HUES64 (cell line): ENCODE measurements around the gene ZFYVE16.
"Not testable (repeated sequence)": the region's sequence is repeated elsewhere in the genome, so short reads cannot be mapped to it uniquely, and the experiment has no call there.

Experiments
- H3K27ac ChIP-seq: 2 replicates; pipeline ENCODE4 v1.7.0; 2013; ENCODE audit warnings: low read depth, low read length, inconsistent platforms
- H3K27me3 ChIP-seq: 2 replicates; pipeline ENCODE4 v1.6.1; 2013; ENCODE audit warnings: mild to moderate bottlenecking, low read length; ENCODE audit not compliant: insufficient read depth
- H3K36me3 ChIP-seq: 2 replicates; pipeline ENCODE4 v1.6.1; 2013; ENCODE audit warnings: mild to moderate bottlenecking, low read length; ENCODE audit not compliant: insufficient read depth
- H3K4me1 ChIP-seq: 2 replicates; pipeline ENCODE4 v1.6.1; 2013; ENCODE audit warnings: mild to moderate bottlenecking, low read length, moderate library complexity; ENCODE audit not compliant: insufficient read depth
- H3K4me3 ChIP-seq: 2 replicates; pipeline ENCODE4 v1.5.1; 2013; ENCODE audit warnings: mild to moderate bottlenecking, low read length, moderate library complexity
- H3K9ac ChIP-seq: 2 replicates; pipeline ENCODE4 v1.6.1; 2013; ENCODE audit warnings: mild to moderate bottlenecking, low read depth, low read length
- H3K9me3 ChIP-seq: 2 replicates; pipeline ENCODE4 v1.6.1; 2013; ENCODE audit warnings: low read depth, low read length; ENCODE audit not compliant: insufficient read depth
- WGBS: fragments of 150-250, 120-280 bp; methylation state at CpG from one replicate; pipeline ENCODE4 v1.1.7; 2013; ENCODE audit warnings: missing lambda C conversion rate; 5-methylcytosine and 5-hydroxymethylcytosine counted together

ZFYVE16 gene

DNA sequence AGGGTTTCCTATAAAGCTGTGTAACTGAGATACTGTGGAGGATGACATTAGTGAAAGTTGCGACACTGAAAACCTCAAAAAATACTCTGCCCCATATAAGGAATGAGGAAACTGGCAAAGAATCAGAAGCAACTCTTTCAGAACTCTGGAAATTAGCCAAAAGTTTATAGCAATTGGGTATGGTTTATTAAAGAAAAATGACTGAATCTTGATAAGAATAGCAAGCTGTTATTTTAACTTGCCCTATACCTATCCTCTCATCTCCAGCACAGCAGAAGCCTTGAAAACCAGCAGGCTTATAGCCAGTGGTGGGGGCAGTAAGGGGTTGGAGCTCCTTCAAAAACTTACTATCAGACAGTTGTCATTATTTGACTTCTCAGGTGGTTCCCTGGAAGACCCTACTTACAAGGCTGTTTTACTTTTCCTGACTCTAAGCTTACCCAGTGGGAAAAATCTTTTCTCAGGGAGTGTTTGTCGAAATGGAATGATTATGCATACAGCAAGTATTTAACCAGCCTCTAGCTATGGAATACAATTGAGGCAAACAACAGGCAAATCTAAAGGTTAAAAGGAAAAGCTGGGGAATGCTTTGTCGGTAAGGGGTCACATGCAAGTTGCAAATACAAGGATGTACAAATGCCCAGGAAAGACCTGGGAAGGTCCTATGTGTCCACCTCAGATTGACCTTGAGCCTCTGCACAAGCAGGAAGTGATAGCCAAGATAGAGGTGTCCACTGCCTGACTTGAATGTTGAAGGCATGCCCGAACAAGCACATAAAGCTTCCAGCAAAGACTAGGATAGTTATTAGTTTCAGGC is 59.0 kb downstream of the ZFYVE16 start:
- Histone ChIP-seq H3K9ac (no peak overlapping the region), H3K27me3 (no peaks in the 10 kb centered on the region), H3K4me1 (0 out of 2 replicates have a peak, but pooled peaks cover 3% of the 10 kb centered on the region), H3K9me3 (peaks cover 29% of the 10 kb centered on the region), H3K4me3 (no peak overlapping the region), H3K27ac (no peak overlapping the region), H3K36me3 (peaks cover 47% of the 10 kb centered on the region)
- WGBS, result 90% methylated on average over 3 of the region's 4 CpGs

DNA sequence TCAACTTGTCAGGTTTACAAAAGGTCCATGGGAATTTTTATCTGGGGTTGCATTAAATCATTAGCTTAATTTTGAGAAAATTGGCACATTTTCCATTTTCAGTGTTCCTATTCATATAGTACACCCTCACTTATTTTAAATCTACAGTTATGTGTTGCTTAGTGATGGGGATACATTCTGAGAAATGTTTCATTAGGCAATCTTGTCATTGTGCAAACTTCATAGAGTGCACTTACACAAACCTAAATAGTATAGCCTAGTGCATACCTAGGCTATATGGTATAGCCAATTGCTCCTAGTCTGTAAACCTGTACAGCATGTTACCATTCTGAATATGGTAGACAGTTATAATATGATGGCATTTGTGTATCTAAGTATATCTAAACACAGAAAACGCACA is 60.3 kb downstream of the ZFYVE16 start:
- H3K4me1 ChIP-seq, result 0 out of 2 replicates have a peak, but pooled peaks cover 3% of the 10 kb centered on the region
- no peak overlapping the region for H3K4me3 ChIP-seq
- H3K9ac ChIP-seq, result no peak overlapping the region
- H3K36me3 ChIP-seq, result peaks cover 45% of the 10 kb centered on the region
- H3K27me3 ChIP-seq, result no peaks in the 10 kb centered on the region
- peaks cover 17% of the 10 kb centered on the region for H3K9me3 ChIP-seq
- no peak overlapping the region for H3K27ac ChIP-seq
- WGBS, result 100% methylated on average over 1 of the region's 1 CpG

- Histone ChIP-seq H3K9me3 (peaks cover 11% of the 10 kb centered on the region), H3K36me3 (peaks cover 57% of the 10 kb centered on the region)
- H3K27ac ChIP-seq, H3K4me3 ChIP-seq, H3K9ac ChIP-seq, H3K4me1 ChIP-seq, H3K27me3 ChIP-seq: not testable (repeated sequence)
- 83% methylated on average over 1 of the region's 2 CpGs for WGBS
Observed at GRCh38 chr5:80470631-80471030, 62.8 kb downstream of the ZFYVE16 start.

GRCh38 chr5:80474929-80475328 is 67.1 kb downstream of the ZFYVE16 start:
- Histone ChIP-seq H3K4me1 (peaks cover 6% of the 10 kb centered on the region), H3K36me3 (peaks cover 67% of the 10 kb centered on the region), H3K4me3 (no peak overlapping the region), H3K9me3 (peaks cover 6% of the 10 kb centered on the region), H3K27ac (no peak overlapping the region), H3K9ac (no peak overlapping the region), H3K27me3 (no peaks in the 10 kb centered on the region)
- WGBS, result 100% methylated on average over 2 of the region's 2 CpGs

DNA sequence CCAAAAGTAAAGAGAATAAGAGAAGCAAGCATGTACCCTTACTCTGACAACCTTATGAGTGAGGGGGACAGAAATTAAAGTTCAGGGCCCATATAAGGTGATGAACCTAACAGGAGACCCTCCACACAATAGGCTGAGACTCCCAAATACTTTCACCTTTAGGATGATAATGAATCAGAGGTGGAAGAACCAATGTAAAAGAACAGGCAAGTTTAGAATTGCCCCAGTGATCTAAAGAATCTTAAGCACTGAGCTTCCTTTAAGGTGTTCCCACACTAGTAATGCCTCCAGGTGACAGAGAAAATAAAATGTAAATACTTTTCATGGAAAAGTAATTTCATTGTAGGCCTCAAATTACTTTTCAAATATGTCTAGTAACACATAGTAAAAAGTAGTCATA is 71.8 kb downstream of the ZFYVE16 start:
- peaks cover 12% of the 10 kb centered on the region for H3K9me3 ChIP-seq
- H3K27ac ChIP-seq, result no peak overlapping the region
- no peak overlapping the region for H3K4me3 ChIP-seq
- H3K9ac ChIP-seq, result no peak overlapping the region
- H3K4me1 ChIP-seq, result peaks cover 9% of the 10 kb centered on the region
- H3K36me3 ChIP-seq, result peaks cover 51% of the 10 kb centered on the region
- no peaks in the 10 kb centered on the region for H3K27me3 ChIP-seq

DNA sequence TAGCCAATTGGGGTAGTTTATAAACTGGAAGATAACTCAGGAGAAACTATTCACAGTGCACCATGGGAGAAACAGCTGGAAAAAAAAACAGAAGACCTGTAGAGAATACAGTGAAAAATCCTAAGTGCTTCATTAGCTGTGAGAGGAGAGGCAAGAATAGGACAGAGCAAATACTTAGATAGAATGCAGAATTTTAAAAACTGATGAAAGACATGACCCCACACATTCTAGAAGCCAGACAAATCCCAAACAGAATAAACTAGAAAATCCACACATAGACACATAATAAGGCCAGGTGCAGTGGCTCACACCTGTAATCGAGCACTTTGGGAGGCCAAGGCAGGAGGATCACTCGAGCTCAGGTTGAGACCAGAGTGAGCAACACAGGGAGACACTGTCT is 72.5 kb downstream of the ZFYVE16 start:
- 92% methylated on average over 2 of the region's 2 CpGs for WGBS
- Histone ChIP-seq H3K27me3 (no peaks in the 10 kb centered on the region), H3K27ac (no peak overlapping the region), H3K36me3 (peaks cover 46% of the 10 kb centered on the region), H3K9me3 (peaks cover 12% of the 10 kb centered on the region), H3K4me1 (peaks cover 9% of the 10 kb centered on the region), H3K9ac (no peak overlapping the region), H3K4me3 (no peak overlapping the region)

GRCh38 chr5:80481019-80481893 is 73.4 kb downstream of the ZFYVE16 start:
- H3K4me1 ChIP-seq, result peaks cover 9% of the 10 kb centered on the region
- peaks cover 12% of the 10 kb centered on the region for H3K9me3 ChIP-seq
- no peak overlapping the region for H3K9ac ChIP-seq
- no peak overlapping the region for H3K4me3 ChIP-seq
- no peak overlapping the region for H3K27ac ChIP-seq
- no peaks in the 10 kb centered on the region for H3K27me3 ChIP-seq
- 94% methylated on average over 3 of the region's 3 CpGs for WGBS
- H3K36me3 ChIP-seq, result peaks cover 38% of the 10 kb centered on the region

DNA sequence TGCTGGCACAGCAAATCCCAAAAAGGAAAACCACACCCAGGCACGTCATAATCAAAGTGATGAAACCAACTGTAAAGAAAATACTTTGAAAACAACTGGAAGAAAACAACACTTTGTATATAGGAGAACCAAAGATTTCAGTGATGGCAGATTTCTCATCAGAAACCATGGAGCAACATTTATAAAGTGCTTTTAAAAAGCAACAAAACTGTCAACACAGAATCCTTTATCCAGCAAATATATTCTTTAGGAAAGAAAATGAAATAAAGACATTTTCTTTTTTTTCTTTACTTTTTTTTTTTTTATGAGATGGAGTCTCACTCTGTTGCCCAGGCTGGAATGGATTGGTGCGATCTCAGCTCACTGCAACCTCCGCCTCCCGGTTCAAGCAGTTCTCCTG is 74.7 kb downstream of the ZFYVE16 start:
- peaks cover 31% of the 10 kb centered on the region for H3K36me3 ChIP-seq
- no peak overlapping the region for H3K9ac ChIP-seq
- peaks cover 12% of the 10 kb centered on the region for H3K4me1 ChIP-seq
- 0 out of 2 replicates have a peak, but pooled peaks cover 3% of the 10 kb centered on the region for H3K27me3 ChIP-seq
- no peak overlapping the region for H3K4me3 ChIP-seq
- no peak overlapping the region for H3K27ac ChIP-seq
- peaks cover 12% of the 10 kb centered on the region for H3K9me3 ChIP-seq
- WGBS, result 86% methylated on average over 4 of the region's 4 CpGs

- H3K9ac ChIP-seq, result no peak overlapping the region
- H3K4me1 ChIP-seq, result peaks cover 15% of the 10 kb centered on the region
- peaks cover 12% of the 10 kb centered on the region for H3K9me3 ChIP-seq
- H3K4me3 ChIP-seq, result no peak overlapping the region
- H3K27ac ChIP-seq, result no peak overlapping the region
- H3K27me3 ChIP-seq, result 0 out of 2 replicates have a peak, but pooled peaks cover 3% of the 10 kb centered on the region
- peaks cover 22% of the 10 kb centered on the region for H3K36me3 ChIP-seq
- 96% methylated on average over 3 of the region's 3 CpGs for WGBS
Observed at GRCh38 chr5:80483636-80484232, 75.9 kb downstream of the ZFYVE16 start.

DNA sequence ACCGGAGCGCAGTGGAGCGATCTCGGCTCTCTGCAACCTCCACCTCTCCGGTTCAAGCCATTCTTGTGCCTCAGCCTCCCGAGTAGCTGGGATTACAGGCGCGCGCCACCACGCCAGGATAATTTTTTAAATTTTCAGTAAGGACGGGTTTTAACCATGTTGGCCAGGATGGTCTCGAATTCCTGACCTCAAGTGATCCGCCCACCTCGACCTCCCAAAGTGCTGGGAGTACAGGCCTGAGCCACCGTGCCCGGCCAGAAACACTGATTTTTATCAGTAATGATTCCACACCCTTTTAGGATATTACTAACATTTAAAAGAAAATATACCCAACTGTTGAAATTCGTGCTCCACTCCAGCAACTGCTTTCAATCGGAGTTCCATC is 79.6 kb downstream of the ZFYVE16 start:
- WGBS, result 70% methylated on average over 18 of the region's 18 CpGs
- 0 out of 2 replicates have a peak, but pooled peaks cover 3% of the 10 kb centered on the region for H3K27me3 ChIP-seq
- H3K4me1 ChIP-seq, result peaks cover 18% of the 10 kb centered on the region
- peak overlapping the region; percentile 60 for H3K9ac ChIP-seq
- H3K4me3 ChIP-seq, result peak overlapping the region; percentile 61
- peaks cover 14% of the 10 kb centered on the region; the same call in 1 of the 2 replicates for H3K36me3 ChIP-seq
- peaks cover 6% of the 10 kb centered on the region for H3K9me3 ChIP-seq
- peak overlapping the region; percentile 14; the same call in 1 of the 2 replicates for H3K27ac ChIP-seq
